B cell (primary cell): Measurements from ENCODE around the gene SHISA3. TPM values are rescaled to one million over a fixed set of nuclear protein-coding genes. Genes with fewer than 3 reads are reported as not detected.

ENCODE experiments used
- ATAC-seq: fragments of 200-7000 bp; cut with Tn5 transposase; one replicate; pipeline ENCODE4 v1.10.0; 2021; ENCODE audit warnings: low read depth, mild to moderate bottlenecking, moderate number of reproducible peaks, moderate library complexity
- CTCF ChIA-PET: fragments of 350-600 bp; sonication (Branson Sonifier 250); formaldehyde crosslinking; loops from one replicate; lab custom pipeline; 2021; ENCODE audit warnings: antibody characterized with exemption, inconsistent platforms; lab: Charles Lee
- POLR2A ChIA-PET: fragments of 350-600 bp; sonication (Branson Sonifier 250); formaldehyde crosslinking; loops from one replicate; lab custom pipeline; 2021; ENCODE audit warnings: antibody characterized with exemption; lab: Charles Lee
- DNase-seq: peaks from one replicate; pipeline ENCODE4 v3.0.0; 2013
- H2AFZ ChIP-seq: 2 replicates; pipeline ENCODE4 v1.6.1; 2012; ENCODE audit warnings: mild to moderate bottlenecking, low read depth, low read length; ENCODE audit not compliant: insufficient read depth, poor library complexity, severe bottlenecking
- H3K27ac ChIP-seq, 2 donors: 1 replicate in 1 of 2; 2 replicates in 1 of 2; pipeline ENCODE4 v1.5.1; 2012 to 2013; ENCODE audit warnings: low read length in 2 of 2, mild to moderate bottlenecking in 2 of 2, moderate library complexity in 1 of 2
- H3K27me3 ChIP-seq, 4 experiments: fragments of 200-600 bp in 1 of 4; sonication (generic) in 1 of 4; replicated peaks in 1 of 4; 1 replicate in 2 of 4; 2 replicates in 2 of 4; pipeline versions ENCODE4 v1.6.1 to v1.7.0; 2013 to 2016; ENCODE audit warnings: low read length in 3 of 4, mild to moderate bottlenecking in 2 of 4, mixed read lengths in 1 of 4, moderate library complexity in 1 of 4; ENCODE audit not compliant: insufficient read depth in 4 of 4, control insufficient read depth in 3 of 4; ENCODE audit errors: control extremely low read depth in 1 of 4
- H3K36me3 ChIP-seq, 2 experiments: replicated peaks in 1 of 2; 1 replicate in 1 of 2; 2 replicates in 1 of 2; pipeline versions ENCODE4 v1.6.1 to v1.7.1; 2013; ENCODE audit warnings: low read length in 1 of 2; ENCODE audit not compliant: insufficient read depth in 2 of 2, control insufficient read depth in 1 of 2; ENCODE audit errors: control extremely low read depth in 1 of 2, extremely low read depth in 1 of 2
- H3K4me1 ChIP-seq, 2 donors: fragments of 200-600 bp in 1 of 2; sonication (generic) in 1 of 2; 1 replicate in 1 of 2; 2 replicates in 1 of 2; pipeline versions ENCODE4 v1.5.1 to v1.6.1; 2013 to 2017; ENCODE audit warnings: low read length in 2 of 2; ENCODE audit not compliant: control insufficient read depth in 2 of 2, insufficient read depth in 2 of 2
- H3K4me2 ChIP-seq: replicated peaks from 2 replicates; pipeline ENCODE3; 2012; ENCODE audit warnings: mild to moderate bottlenecking, low read depth, low read length; ENCODE audit not compliant: poor library complexity, severe bottlenecking
- H3K4me3 ChIP-seq, 5 experiments: fragments of 200-600 bp in 1 of 5; sonication (generic) in 1 of 5; 1 replicate in 3 of 5; 2 replicates in 2 of 5; pipeline versions ENCODE4 v1.5.1 to v1.7.0; 2011 to 2016; ENCODE audit warnings: low read length in 4 of 5, mild to moderate bottlenecking in 4 of 5, low read depth in 2 of 5, control low read depth in 1 of 5, moderate library complexity in 1 of 5; ENCODE audit not compliant: insufficient read depth in 1 of 5; ENCODE audit errors: control extremely low read depth in 1 of 5, extremely low read depth in 1 of 5
- H3K79me2 ChIP-seq: fragments of 200-600 bp; sonication (generic); one replicate; pipeline ENCODE4 v1.6.0; 2016; ENCODE audit warnings: low read length; ENCODE audit not compliant: control insufficient read depth, insufficient read depth
- H3K9ac ChIP-seq: fragments of 200-600 bp; sonication (generic); 2 replicates; pipeline ENCODE4 v1.6.1; 2017; ENCODE audit warnings: mild to moderate bottlenecking, low read length, moderate library complexity
- H3K9me3 ChIP-seq, 3 donors: one replicate each; pipeline versions ENCODE4 v1.6.1 to v1.7.1; 2013; ENCODE audit warnings: low read length in 2 of 3; ENCODE audit not compliant: control insufficient read depth in 2 of 3, insufficient read depth in 1 of 3; ENCODE audit errors: control extremely low read depth in 1 of 3
- H4K20me1 ChIP-seq: 2 replicates; pipeline ENCODE4 v1.6.0; 2012; ENCODE audit warnings: mild to moderate bottlenecking, low read length; ENCODE audit not compliant: insufficient read depth, control insufficient read depth, poor library complexity, severe bottlenecking
- H3K27ac Mint-ChIP-seq: one replicate; pipeline ENCODE4 v1.8.0; 2021; ENCODE audit warnings: mixed read lengths
- H3K27me3 Mint-ChIP-seq: one replicate; pipeline ENCODE4 v1.8.0; 2021; ENCODE audit warnings: mixed read lengths
- H3K4me1 Mint-ChIP-seq: one replicate; pipeline ENCODE4 v1.8.0; 2021; ENCODE audit warnings: mixed read lengths
- H3K4me3 Mint-ChIP-seq: one replicate; pipeline ENCODE4 v1.8.0; 2021; ENCODE audit warnings: mixed read lengths
- H3K9me3 Mint-ChIP-seq: one replicate; pipeline ENCODE4 v1.8.0; 2022; ENCODE audit warnings: mixed read lengths; ENCODE audit not compliant: insufficient read depth
- CTCF ChIP-seq: fragments of 200-600 bp; IDR thresholded peaks from one replicate; pipeline ENCODE4 v1.8.0; 2022; ENCODE audit warnings: antibody characterized with exemption, mild to moderate bottlenecking
- EZH2 ChIP-seq: IDR thresholded peaks from 2 replicates; pipeline ENCODE4 v1.6.1; 2012; ENCODE audit warnings: borderline replicate concordance, low read depth, mild to moderate bottlenecking, moderate library complexity, low read length; ENCODE audit not compliant: insufficient read depth, poor library complexity, severe bottlenecking
- whole genome bisulfite sequencing: methylation state at CpG from one replicate; pipeline ENCODE4 v1.1.5; 2013; ENCODE audit warnings: missing lambda C conversion rate; ENCODE audit not compliant: insufficient coverage; 5-methylcytosine and 5-hydroxymethylcytosine counted together
- intact Hi-C: fragments of 100-400 bp; cut with micrococcal nuclease; formaldehyde crosslinking; loops from one replicate; pipeline ENCODE4 v1.10.0; 2022
- polyA plus RNA-seq: library from polyadenylated mRNA; depleted of rRNA; stranded (reverse); fragments of >200 nt; gene quantifications from 2 replicates; pipeline ENCODE4 v1.2.3, GENCODE V29; 2012
- total RNA-seq, 2 donors: library from RNA; stranded (reverse); fragments of 120-200 nt in 1 of 2; gene quantifications; 1 replicate in 1 of 2; 2 replicates in 1 of 2; pipeline versions ENCODE4 v1.2.3 to v1.2.4, GENCODE V29; 2013 to 2022

The SHISA3 gene
- total and polyA plus RNA-seq, 2 donors (not counting 1 experiment from before 2014, with no cell fraction given) = not detected

- Histone ChIP-seq H3K79me2 (no peaks in the 10 kb centered on the region), H4K20me1 (no peaks in the 10 kb centered on the region), H2AFZ (no peak overlapping the region), H3K9ac (no peak overlapping the region), H3K4me2 (no peak overlapping the region), H3K36me3 (no peaks in the 10 kb centered on the region), H3K27ac (no peak overlapping the region), H3K4me1 (no peaks in the 10 kb centered on the region), H3K9me3 (peaks cover 0 to 2% (median 0%) of the 10 kb centered on the region in 3 donors), H3K4me3 (no peak overlapping the region), H3K27me3 (peaks cover 0 to 3% (median 2%) of the 10 kb centered on the region in 4 experiments)
- H3K27ac Mint-ChIP-seq = no peak overlapping the region
- no peaks in the 10 kb centered on the region for H3K9me3 Mint-ChIP-seq
- ChIA-PET POLR2A (no interaction called here), CTCF (no interaction called here)
- ATAC-seq (no peak), DNase-seq (no peak)
- H3K4me1 Mint-ChIP-seq = no peaks in the 10 kb centered on the region
- 90% methylated on average over 8 of the region's 8 CpGs for WGBS
- no peak for TF ChIP-seq EZH2
- TF ChIP-seq CTCF = no peak
- H3K27me3 Mint-ChIP-seq = peaks cover 15% of the 10 kb centered on the region
- intact Hi-C loops = no loop called here
- H3K4me3 Mint-ChIP-seq = no peak overlapping the region
These were observed 35.8 kb upstream of the SHISA3 start for GRCh38 chr4:42361456-42361855.

GRCh38 chr4:42362591-42362990 lies 34.7 kb upstream of the SHISA3 start:
- Histone ChIP-seq H3K4me2 (no peak overlapping the region), H3K4me1 (no peaks in the 10 kb centered on the region), H3K9ac (no peak overlapping the region), H3K79me2 (no peaks in the 10 kb centered on the region), H3K27me3 (peaks cover 0 to 3% (median 1%) of the 10 kb centered on the region in 4 experiments), H3K4me3 (no peak overlapping the region), H3K27ac (no peak overlapping the region), H4K20me1 (no peaks in the 10 kb centered on the region), H2AFZ (no peak overlapping the region), H3K9me3 (peaks cover 0 to 2% (median 0%) of the 10 kb centered on the region in 3 donors), H3K36me3 (no peaks in the 10 kb centered on the region)
- Mint-ChIP-seq H3K27me3 (peaks cover 17% of the 10 kb centered on the region), H3K27ac (no peak overlapping the region), H3K9me3 (no peaks in the 10 kb centered on the region), H3K4me3 (no peak overlapping the region), H3K4me1 (no peaks in the 10 kb centered on the region)
- POLR2A ChIA-PET = no interaction called here
- no peak for ATAC-seq
- WGBS = no CpG with 5 or more reads among the region's 3 CpGs
- CTCF ChIA-PET = no interaction called here
- no peak for TF ChIP-seq EZH2
- no peak for TF ChIP-seq CTCF
- intact Hi-C loops = no loop called here
- DNase-seq = no peak
